ENCODE measurements around the gene ANO9.

- TF ChIP-seq CTCF (IDR thresholded peaks at IDR 0.05), result no peak
- TF ChIP-seq POLR2A (IDR thresholded peaks at IDR 0.05), result no peak
- no peak for TF ChIP-seq POLR2AphosphoS5 (IDR thresholded peaks at IDR 0.05)
Observed at GRCh38 chr11:473415-473814, 31.6 kb upstream of the ANO9 start.

All from upper lobe of left lung (tissue), 4 donors.